Ovary (tissue), 3 donors: ENCODE measurements around the gene NUP85.

Experiments
- EP300 ChIP-seq: sonication (generic); formaldehyde crosslinking; IDR thresholded peaks from one replicate; pipeline ENCODE4 v1.6.1; 2017; ENCODE audit warnings: antibody characterized with exemption
- POLR2A ChIP-seq: fragments of 450-650 bp; IDR thresholded peaks from one replicate; pipeline ENCODE4 v1.6.1; 2017; ENCODE audit warnings: antibody characterized with exemption, mild to moderate bottlenecking, moderate library complexity
- TF ChIP-seq, protein P1 (sequence below), 3 donors: fragments of 450-650 bp in 2 of 3; fragments of 200-600 bp in 1 of 3; IDR thresholded peaks; one replicate each; pipeline versions ENCODE4 v1.5.1 to v1.8.0; 2016 to 2022; ENCODE audit warnings: antibody characterized with exemption in 3 of 3, mild to moderate bottlenecking in 1 of 3
- donor health status: DM: no; HTN: no; CAD: no.

DNA sequence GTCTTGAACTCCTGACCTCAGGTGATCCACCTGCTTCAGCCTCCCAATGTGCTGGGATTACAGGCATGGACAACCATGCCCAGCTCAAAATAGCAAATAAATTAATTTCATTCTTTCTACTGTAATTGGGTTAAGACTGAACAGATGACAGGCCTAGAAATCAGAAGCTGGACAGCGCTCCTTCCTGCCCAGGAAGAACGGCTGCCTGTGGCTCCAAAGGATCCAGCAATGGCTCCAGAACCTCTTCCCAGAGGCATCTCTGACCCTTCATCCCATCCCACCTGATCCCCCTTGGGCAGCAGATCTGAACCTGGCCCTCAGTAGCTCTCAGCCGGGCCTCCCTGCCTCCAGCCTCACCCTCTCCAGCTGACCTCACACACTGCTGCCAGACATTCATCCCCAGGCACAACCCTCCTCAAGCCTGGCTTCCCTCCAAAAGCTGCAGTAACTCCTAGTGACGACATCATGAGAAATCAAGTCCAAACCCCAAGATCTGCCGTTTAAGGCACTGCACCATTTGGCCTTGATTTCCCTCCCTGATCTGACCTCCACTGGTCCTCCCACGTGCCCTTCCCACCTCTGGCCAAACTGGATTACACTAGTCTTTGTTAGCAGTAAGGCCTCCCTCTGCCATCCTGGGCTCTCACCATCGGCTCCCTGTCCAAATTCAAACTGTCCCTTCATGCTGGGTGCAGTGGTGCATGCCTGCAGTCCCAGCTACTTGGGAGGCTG, 68.7 kb downstream of the NUP85 start:
- TF ChIP-seq EP300 (no peak), POLR2A (no peak)
- TF ChIP-seq, protein P1, sequence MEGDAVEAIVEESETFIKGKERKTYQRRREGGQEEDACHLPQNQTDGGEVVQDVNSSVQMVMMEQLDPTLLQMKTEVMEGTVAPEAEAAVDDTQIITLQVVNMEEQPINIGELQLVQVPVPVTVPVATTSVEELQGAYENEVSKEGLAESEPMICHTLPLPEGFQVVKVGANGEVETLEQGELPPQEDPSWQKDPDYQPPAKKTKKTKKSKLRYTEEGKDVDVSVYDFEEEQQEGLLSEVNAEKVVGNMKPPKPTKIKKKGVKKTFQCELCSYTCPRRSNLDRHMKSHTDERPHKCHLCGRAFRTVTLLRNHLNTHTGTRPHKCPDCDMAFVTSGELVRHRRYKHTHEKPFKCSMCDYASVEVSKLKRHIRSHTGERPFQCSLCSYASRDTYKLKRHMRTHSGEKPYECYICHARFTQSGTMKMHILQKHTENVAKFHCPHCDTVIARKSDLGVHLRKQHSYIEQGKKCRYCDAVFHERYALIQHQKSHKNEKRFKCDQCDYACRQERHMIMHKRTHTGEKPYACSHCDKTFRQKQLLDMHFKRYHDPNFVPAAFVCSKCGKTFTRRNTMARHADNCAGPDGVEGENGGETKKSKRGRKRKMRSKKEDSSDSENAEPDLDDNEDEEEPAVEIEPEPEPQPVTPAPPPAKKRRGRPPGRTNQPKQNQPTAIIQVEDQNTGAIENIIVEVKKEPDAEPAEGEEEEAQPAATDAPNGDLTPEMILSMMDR (IDR thresholded peaks at IDR 0.05) = no peak
